NCI-H226 (cell line): ENCODE measurements around the gene UROC1.
A peak's percentile ranks its signal among the peaks of the same experiment; 100 is the strongest.

ENCODE experiments used
- DNase-seq: peaks from one replicate; pipeline ENCODE4 v3.0.0-alpha.2; 2015

The UROC1 gene

GRCh38 chr3:126476166-126477060 is 41.2 kb downstream of the UROC1 start:
- no peak for DNase-seq

- DNase-seq, result peak; percentile 90
These were observed 42.0 kb downstream of the UROC1 start, which contains the start of gene ZXDC for GRCh38 chr3:126475413-126476114. TSS of gene ZXDC (minus strand) at chr3:126475891. CDS start at chr3:126475865, 26 bp downstream.

- peak; percentile 16 for DNase-seq
These were observed 42.8 kb downstream of the UROC1 start for GRCh38 chr3:126474498-126475412.

- no peak for DNase-seq
These were observed 44.0 kb downstream of the UROC1 start for GRCh38 chr3:126473292-126474168.

GRCh38 chr3:126472277-126473006 is 45.1 kb downstream of the UROC1 start:
- DNase-seq, result peak; percentile 60

- DNase-seq, result no peak
These were observed 48.1 kb downstream of the UROC1 start for GRCh38 chr3:126469479-126469878.

GRCh38 chr3:126468028-126468891 is 49.3 kb downstream of the UROC1 start:
- no peak for DNase-seq

- no peak for DNase-seq
These were observed 50.0 kb downstream of the UROC1 start for GRCh38 chr3:126467611-126467955.

GRCh38 chr3:126466886-126467610 is 50.5 kb downstream of the UROC1 start:
- no peak for DNase-seq

GRCh38 chr3:126465928-126466544 is 51.5 kb downstream of the UROC1 start:
- DNase-seq, result no peak

- DNase-seq, result no peak
These were observed 52.6 kb downstream of the UROC1 start for GRCh38 chr3:126464997-126465396.

- no peak for DNase-seq
These were observed 53.1 kb downstream of the UROC1 start for GRCh38 chr3:126464494-126464893.

- no peak for DNase-seq
These were observed 53.5 kb downstream of the UROC1 start for GRCh38 chr3:126464093-126464492.

GRCh38 chr3:126463521-126463920 is 54.1 kb downstream of the UROC1 start:
- no peak for DNase-seq

- no peak for DNase-seq
These were observed 56.0 kb downstream of the UROC1 start for GRCh38 chr3:126461450-126462070.

GRCh38 chr3:126460381-126460780 is 57.2 kb downstream of the UROC1 start:
- no peak for DNase-seq

GRCh38 chr3:126459763-126460127 is 57.8 kb downstream of the UROC1 start:
- no peak for DNase-seq

- DNase-seq, result no peak
These were observed 58.3 kb downstream of the UROC1 start for GRCh38 chr3:126459111-126459762.
